Muscle of leg (tissue), 16 donors: ENCODE measurements around the gene SPTBN5. TPM values are rescaled to one million over a fixed set of nuclear protein-coding genes. Genes with fewer than 3 reads are reported as not detected.

Source experiments
- DNase-seq: peaks from one replicate; pipeline ENCODE4 v3.0.0; 2013
- H3K27ac ChIP-seq: one replicate; pipeline ENCODE4 v1.5.1; 2013; ENCODE audit warnings: mild to moderate bottlenecking, low read length, control low read depth
- H3K27me3 ChIP-seq: one replicate; pipeline ENCODE4 v1.6.1; 2013; ENCODE audit warnings: low read length; ENCODE audit not compliant: control insufficient read depth, insufficient read depth
- H3K36me3 ChIP-seq: one replicate; pipeline ENCODE4 v1.6.1; 2013; ENCODE audit warnings: low read length; ENCODE audit not compliant: control insufficient read depth, insufficient read depth
- H3K4me1 ChIP-seq: one replicate; pipeline ENCODE4 v1.6.1; 2013; ENCODE audit warnings: low read length; ENCODE audit not compliant: control insufficient read depth, insufficient read depth
- H3K4me3 ChIP-seq: one replicate; pipeline ENCODE4 v1.5.1; 2013; ENCODE audit warnings: low read length, control low read depth
- H3K9me3 ChIP-seq: replicated peaks from 2 replicates; pipeline ENCODE4 v1.6.1; 2013; ENCODE audit warnings: low read depth, low read length; ENCODE audit not compliant: control insufficient read depth
- WGBS: methylation state at CpG from one replicate; pipeline ENCODE4 v1.1.5; 2013; ENCODE audit warnings: missing lambda C conversion rate; ENCODE audit not compliant: insufficient coverage; 5-methylcytosine and 5-hydroxymethylcytosine counted together
- long read RNA-seq, 11 donors: transcript quantifications; one replicate each; lab custom pipeline, GENCODE V29; 2026
- polyA plus RNA-seq, 8 donors: library from polyadenylated mRNA; unstranded; fragments of 120-200 nt; gene quantifications; one replicate each; pipeline versions ENCODE4 v1.2.1 to v1.2.3, GENCODE V29; 2013; ENCODE audit warnings: inconsistent platforms in 1 of 8, low replicate concordance in 1 of 8; ENCODE audit not compliant: insufficient read length in 8 of 8, insufficient read depth in 1 of 8
- total RNA-seq: library from RNA; stranded (reverse); fragments of 120-200 nt; gene quantifications from one replicate; pipeline ENCODE4 v1.2.4, GENCODE V29; 2013

Gene SPTBN5
- total RNA-seq (6.3 TPM), polyA plus RNA-seq (1 to 10 TPM; 1.8 to 9.4 (median 4.1) TPM)
- long read RNA-seq, donor 1: 0 reads
- long read RNA-seq, donor 2: 0 reads
- long read RNA-seq, donor 3: 0 reads
- long read RNA-seq, donor 4: 0 reads
- long read RNA-seq, donor 5: 0 reads
- long read RNA-seq, donor 6: 0 reads
- long read RNA-seq, donor 7: 0 reads
- long read RNA-seq, donor 8: 0 reads
- long read RNA-seq, donor 9: 0 reads
- long read RNA-seq, donor 10: 0 reads
- long read RNA-seq, donor 11: 0 reads

- no peaks in the 10 kb centered on the region for H3K27me3 ChIP-seq
- H3K4me1 ChIP-seq: peaks cover 46% of the 10 kb centered on the region
- 85% methylated on average over 12 of the region's 15 CpGs for WGBS
- no peak within 1 kb of the TSS for H3K27ac ChIP-seq
- no peak within 1 kb of the TSS for H3K4me3 ChIP-seq
- H3K9me3 ChIP-seq: no peaks in the 10 kb centered on the region
- peaks cover 15% of the 10 kb centered on the region for H3K36me3 ChIP-seq
- no peak for DNase-seq
These were observed at the start of gene SPTBN5 for GRCh38 chr15:41893422-41894250. Gene SPTBN5, minus strand, starts transcription at chr15:41894053. Its CDS starts 556 bp downstream, at chr15:41893497.

- no peak for DNase-seq
- H3K27me3 ChIP-seq: no peaks in the 10 kb centered on the region
- H3K36me3 ChIP-seq: peaks cover 8% of the 10 kb centered on the region
These were observed 49.0 kb upstream of the SPTBN5 start for GRCh38 chr15:41942886-41943285.

GRCh38 chr15:41941644-41942415, 48.0 kb upstream of the SPTBN5 start:
- H3K9me3 ChIP-seq: no peaks in the 10 kb centered on the region
- peaks cover 66% of the 10 kb centered on the region for H3K4me1 ChIP-seq
- H3K27ac ChIP-seq: no peak overlapping the region
- peaks cover 8% of the 10 kb centered on the region for H3K36me3 ChIP-seq
- DNase-seq: no peak
- 77% methylated on average over 17 of the region's 22 CpGs for WGBS
- no peaks in the 10 kb centered on the region for H3K27me3 ChIP-seq
- no peak overlapping the region for H3K4me3 ChIP-seq

More at GRCh38 chr15:41942886-41943285, 49.0 kb upstream of the SPTBN5 start:
- WGBS: 74% methylated on average over 5 of the region's 7 CpGs
- H3K9me3 ChIP-seq: no peaks in the 10 kb centered on the region
- peaks cover 67% of the 10 kb centered on the region for H3K4me1 ChIP-seq
- H3K27ac ChIP-seq: no peak overlapping the region
- no peak overlapping the region for H3K4me3 ChIP-seq

- WGBS: 71% methylated on average over 5 of the region's 13 CpGs
- H3K4me3 ChIP-seq: no peak overlapping the region
- H3K9me3 ChIP-seq: no peaks in the 10 kb centered on the region
- H3K27ac ChIP-seq: peak overlapping the region; percentile 81
- H3K36me3 ChIP-seq: peaks cover 8% of the 10 kb centered on the region
- no peaks in the 10 kb centered on the region for H3K27me3 ChIP-seq
- DNase-seq: peak; percentile 75
- H3K4me1 ChIP-seq: peaks cover 61% of the 10 kb centered on the region
These were observed 46.6 kb upstream of the SPTBN5 start for GRCh38 chr15:41940441-41940857.

GRCh38 chr15:41939986-41940385, 46.1 kb upstream of the SPTBN5 start:
- WGBS: 85% methylated on average over 6 of the region's 9 CpGs
- Histone ChIP-seq H3K27ac (peak overlapping the region; percentile 81), H3K9me3 (no peaks in the 10 kb centered on the region), H3K36me3 (peaks cover 8% of the 10 kb centered on the region), H3K4me3 (no peak overlapping the region), H3K4me1 (peaks cover 58% of the 10 kb centered on the region), H3K27me3 (no peaks in the 10 kb centered on the region)
- no peak for DNase-seq

- peak overlapping the region; percentile 62 for H3K27ac ChIP-seq
- no peak for DNase-seq
- peaks cover 8% of the 10 kb centered on the region for H3K36me3 ChIP-seq
- peaks cover 57% of the 10 kb centered on the region for H3K4me1 ChIP-seq
- H3K27me3 ChIP-seq: no peaks in the 10 kb centered on the region
- WGBS: 67% methylated on average over 2 of the region's 4 CpGs
- no peaks in the 10 kb centered on the region for H3K9me3 ChIP-seq
- no peak overlapping the region for H3K4me3 ChIP-seq
These were observed 43.7 kb upstream of the SPTBN5 start for GRCh38 chr15:41937568-41937923.

- DNase-seq: peak; percentile 71
- H3K27me3 ChIP-seq: no peaks in the 10 kb centered on the region
- H3K36me3 ChIP-seq: peaks cover 5% of the 10 kb centered on the region
- peak overlapping the region; percentile 63 for H3K27ac ChIP-seq
- H3K4me3 ChIP-seq: no peak overlapping the region
- H3K9me3 ChIP-seq: no peaks in the 10 kb centered on the region
- WGBS: 62% methylated on average over 8 of the region's 19 CpGs
- peaks cover 58% of the 10 kb centered on the region for H3K4me1 ChIP-seq
These were observed 43.1 kb upstream of the SPTBN5 start for GRCh38 chr15:41936649-41937567.

- peak overlapping the region; percentile 63 for H3K27ac ChIP-seq
- H3K9me3 ChIP-seq: no peaks in the 10 kb centered on the region
- H3K36me3 ChIP-seq: peaks cover 2% of the 10 kb centered on the region
- peaks cover 56% of the 10 kb centered on the region for H3K4me1 ChIP-seq
- no peak overlapping the region for H3K4me3 ChIP-seq
- WGBS: no CpG with 5 or more reads among the region's 3 CpGs
- DNase-seq: no peak
- H3K27me3 ChIP-seq: no peaks in the 10 kb centered on the region
These were observed 42.3 kb upstream of the SPTBN5 start for GRCh38 chr15:41936155-41936554.

GRCh38 chr15:41935566-41936020, 41.7 kb upstream of the SPTBN5 start:
- Histone ChIP-seq H3K27ac (peak overlapping the region; percentile 62), H3K4me1 (peaks cover 58% of the 10 kb centered on the region), H3K4me3 (no peak overlapping the region), H3K27me3 (no peaks in the 10 kb centered on the region), H3K9me3 (no peaks in the 10 kb centered on the region), H3K36me3 (peaks cover 2% of the 10 kb centered on the region)
- DNase-seq: no peak
- 100% methylated on average over 2 of the region's 5 CpGs for WGBS
